ENCODE data around the gene HSBP1.

The HSBP1 gene

GRCh38 chr16:83856792-83857191, 49.0 kb downstream of the HSBP1 start:
- H3K27me3 ChIP-seq (ENCODE audit: control insufficient read depth, insufficient read depth, low read length): no peaks in the 10 kb centered on the region
- no peaks in the 10 kb centered on the region for H3K9me3 ChIP-seq (ENCODE audit: control insufficient read depth, low read depth, low read length)
- H3K4me3 ChIP-seq (ENCODE audit: low read length): no peak overlapping the region
- no peak overlapping the region for H3K9ac ChIP-seq (ENCODE audit: low read length)
- H3K27ac ChIP-seq (ENCODE audit: low read length): no peak overlapping the region
- H3K36me3 ChIP-seq (ENCODE audit: control insufficient read depth, low read depth, low read length): no peaks in the 10 kb centered on the region
- peaks cover 7% of the 10 kb centered on the region for H3K4me1 ChIP-seq (ENCODE audit: control insufficient read depth, low read depth, low read length)

- H3K36me3 ChIP-seq (ENCODE audit: control insufficient read depth, low read depth, low read length): no peaks in the 10 kb centered on the region
- H3K27me3 ChIP-seq (ENCODE audit: control insufficient read depth, insufficient read depth, low read length): no peaks in the 10 kb centered on the region
- H3K9ac ChIP-seq (ENCODE audit: low read length): no peak overlapping the region
- peaks cover 7% of the 10 kb centered on the region for H3K4me1 ChIP-seq (ENCODE audit: control insufficient read depth, low read depth, low read length)
- no peaks in the 10 kb centered on the region for H3K9me3 ChIP-seq (ENCODE audit: control insufficient read depth, low read depth, low read length)
- no peak overlapping the region for H3K4me3 ChIP-seq (ENCODE audit: low read length)
- H3K27ac ChIP-seq (ENCODE audit: low read length): no peak overlapping the region
Measured at GRCh38 chr16:83859265-83859664, 51.5 kb downstream of the HSBP1 start.

DNA sequence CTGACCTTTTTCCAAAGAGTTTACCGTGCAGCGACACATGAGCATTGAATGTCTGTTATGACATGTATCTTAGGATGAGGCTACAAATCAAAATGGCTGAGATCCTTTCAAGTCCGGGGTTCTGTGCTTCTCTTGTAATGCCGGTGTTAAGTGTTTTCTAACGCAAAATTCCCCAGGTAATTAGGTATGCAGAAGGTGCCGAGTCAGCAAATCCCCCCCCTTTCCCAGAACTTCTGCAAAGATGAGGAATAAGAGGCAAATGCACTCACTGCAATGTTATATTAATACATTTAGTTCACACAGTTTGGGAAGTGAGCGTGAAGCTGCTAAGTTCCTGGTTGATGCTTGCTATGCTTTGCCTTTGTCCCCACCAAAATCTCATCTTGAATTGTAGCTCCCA, 54.9 kb downstream of the HSBP1 start:
- Histone ChIP-seq H3K4me1 (ENCODE audit: control insufficient read depth, low read depth, low read length) (peaks cover 7% of the 10 kb centered on the region), H3K27ac (ENCODE audit: low read length) (no peak overlapping the region), H3K9me3 (ENCODE audit: control insufficient read depth, low read depth, low read length) (no peaks in the 10 kb centered on the region), H3K36me3 (ENCODE audit: control insufficient read depth, low read depth, low read length) (no peaks in the 10 kb centered on the region), H3K4me3 (ENCODE audit: low read length) (no peak overlapping the region), H3K9ac (ENCODE audit: low read length) (no peak overlapping the region), H3K27me3 (ENCODE audit: control insufficient read depth, insufficient read depth, low read length) (no peaks in the 10 kb centered on the region)

GRCh38 chr16:83863682-83864081, 55.9 kb downstream of the HSBP1 start:
- Histone ChIP-seq H3K9ac (ENCODE audit: low read length) (no peak overlapping the region), H3K36me3 (ENCODE audit: control insufficient read depth, low read depth, low read length) (no peaks in the 10 kb centered on the region), H3K9me3 (ENCODE audit: control insufficient read depth, low read depth, low read length) (no peaks in the 10 kb centered on the region), H3K27ac (ENCODE audit: low read length) (no peak overlapping the region), H3K4me3 (ENCODE audit: low read length) (no peak overlapping the region), H3K27me3 (ENCODE audit: control insufficient read depth, insufficient read depth, low read length) (no peaks in the 10 kb centered on the region), H3K4me1 (ENCODE audit: control insufficient read depth, low read depth, low read length) (peaks cover 7% of the 10 kb centered on the region)

All from iPS-18a (cell line).